ENCODE data around the gene NKX2-4. TPM values are rescaled to one million over a fixed set of nuclear protein-coding genes. Genes with fewer than 3 reads are reported as not detected.

NKX2-4 gene
- total RNA-seq, 2 donors from 2014 or later: not detected

DNA sequence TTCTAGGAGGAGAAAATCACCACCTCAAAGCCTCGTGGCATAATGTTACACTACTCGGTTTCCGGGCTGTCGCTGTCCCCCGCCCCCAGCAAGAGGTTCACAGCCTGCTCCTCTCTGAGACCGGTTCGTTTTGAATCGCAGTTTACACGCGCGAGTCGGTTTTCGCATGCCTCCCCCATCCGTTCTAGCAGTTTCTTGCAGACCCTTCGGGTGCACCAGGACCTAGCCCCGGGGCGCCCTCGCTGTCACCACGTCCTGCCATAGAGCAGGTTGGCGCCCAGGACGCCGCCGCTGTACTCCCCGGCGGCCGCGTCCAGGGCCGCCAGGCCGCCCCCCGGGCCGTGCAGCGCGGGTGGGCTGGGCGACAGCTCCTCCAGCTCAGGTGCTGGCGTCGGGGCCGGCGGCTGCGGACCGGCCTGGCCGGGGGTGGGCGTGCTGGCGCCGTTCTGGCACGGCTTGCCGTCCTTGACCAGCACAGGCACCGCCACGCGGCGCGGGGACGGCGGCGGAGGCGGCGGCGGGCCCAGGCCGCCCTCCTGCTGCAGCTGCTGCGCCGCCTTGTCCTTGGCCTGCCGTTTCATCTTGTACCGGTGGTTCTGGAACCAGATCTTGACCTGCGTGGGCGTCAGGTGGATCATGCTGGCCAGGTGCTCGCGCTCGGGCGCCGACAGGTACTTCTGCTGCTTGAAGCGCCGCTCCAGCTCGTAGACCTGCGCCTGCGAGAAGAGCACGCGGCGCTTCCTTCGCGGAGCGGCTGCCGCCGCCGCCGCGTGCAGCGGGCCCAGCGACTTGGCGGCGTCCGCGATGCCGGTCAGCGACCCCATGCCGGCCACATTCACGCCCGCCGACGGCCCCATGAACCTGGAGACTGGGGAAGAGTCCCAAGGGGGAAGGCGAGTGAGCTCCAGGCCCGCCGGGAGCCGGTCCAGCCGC lies 1.4 kb downstream of the NKX2-4 start:
- peaks cover 4% of the 10 kb centered on the region for H3K4me1 ChIP-seq
- no peak overlapping the region for H3K27ac ChIP-seq
- peak overlapping the region; percentile 14 for H3K4me3 ChIP-seq
- intact Hi-C loops (cut with DNase I): no loop called here
- H3K36me3 ChIP-seq: no peaks in the 10 kb centered on the region
- DNase-seq: no peak
- H3K9me3 ChIP-seq: no peaks in the 10 kb centered on the region
- no peak overlapping the region for H3K9ac ChIP-seq (ENCODE audit: low read depth in 2 of 2, low read length in 2 of 2)
- TF ChIP-seq, protein P1, sequence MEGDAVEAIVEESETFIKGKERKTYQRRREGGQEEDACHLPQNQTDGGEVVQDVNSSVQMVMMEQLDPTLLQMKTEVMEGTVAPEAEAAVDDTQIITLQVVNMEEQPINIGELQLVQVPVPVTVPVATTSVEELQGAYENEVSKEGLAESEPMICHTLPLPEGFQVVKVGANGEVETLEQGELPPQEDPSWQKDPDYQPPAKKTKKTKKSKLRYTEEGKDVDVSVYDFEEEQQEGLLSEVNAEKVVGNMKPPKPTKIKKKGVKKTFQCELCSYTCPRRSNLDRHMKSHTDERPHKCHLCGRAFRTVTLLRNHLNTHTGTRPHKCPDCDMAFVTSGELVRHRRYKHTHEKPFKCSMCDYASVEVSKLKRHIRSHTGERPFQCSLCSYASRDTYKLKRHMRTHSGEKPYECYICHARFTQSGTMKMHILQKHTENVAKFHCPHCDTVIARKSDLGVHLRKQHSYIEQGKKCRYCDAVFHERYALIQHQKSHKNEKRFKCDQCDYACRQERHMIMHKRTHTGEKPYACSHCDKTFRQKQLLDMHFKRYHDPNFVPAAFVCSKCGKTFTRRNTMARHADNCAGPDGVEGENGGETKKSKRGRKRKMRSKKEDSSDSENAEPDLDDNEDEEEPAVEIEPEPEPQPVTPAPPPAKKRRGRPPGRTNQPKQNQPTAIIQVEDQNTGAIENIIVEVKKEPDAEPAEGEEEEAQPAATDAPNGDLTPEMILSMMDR (IDR thresholded peaks at IDR 0.05): no peak
- peaks cover 84% of the 10 kb centered on the region for H3K27me3 ChIP-seq

DNA sequence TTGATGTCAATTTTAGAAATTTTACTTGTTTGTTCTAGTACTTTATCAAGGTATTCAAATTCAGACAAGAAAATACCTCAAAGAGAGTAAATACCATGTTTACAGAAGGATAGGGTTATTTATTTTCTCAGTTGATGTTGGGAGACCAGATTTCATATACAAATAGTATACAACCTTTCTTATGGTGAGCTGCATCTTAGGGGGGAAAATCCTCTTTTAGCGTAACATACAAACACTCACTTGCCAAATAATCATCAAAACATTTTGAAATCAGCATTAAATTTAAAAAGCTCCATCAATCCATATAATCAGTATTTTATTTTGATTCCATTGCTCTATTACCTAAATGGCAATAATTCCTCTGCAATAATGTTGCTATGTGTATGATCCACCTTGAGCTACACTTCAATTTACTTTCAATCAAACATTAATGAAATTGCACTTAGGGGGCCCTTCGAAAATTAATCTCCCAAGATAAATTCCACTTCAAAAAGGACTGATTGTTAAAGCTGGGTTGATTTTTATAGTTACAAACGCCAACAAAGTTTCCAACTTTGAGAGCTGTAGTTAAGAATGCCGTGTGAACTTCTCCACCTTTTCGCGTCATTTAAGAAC lies 2.2 kb downstream of the NKX2-4 start:
- H3K9me3 ChIP-seq: no peaks in the 10 kb centered on the region
- no peak overlapping the region for H3K9ac ChIP-seq (ENCODE audit: low read depth in 2 of 2, low read length in 2 of 2)
- H3K36me3 ChIP-seq: no peaks in the 10 kb centered on the region
- H3K27ac ChIP-seq: no peak overlapping the region
- TF ChIP-seq, protein P1 (IDR thresholded peaks at IDR 0.05): no peak
- DNase-seq: no peak
- H3K27me3 ChIP-seq: peaks cover 84% of the 10 kb centered on the region
- intact Hi-C loops (cut with DNase I): no loop called here
- H3K4me3 ChIP-seq: no peak overlapping the region
- H3K4me1 ChIP-seq: peaks cover 4% of the 10 kb centered on the region

GRCh38 chr20:21394551-21394950 lies 2.8 kb downstream of the NKX2-4 start:
- H3K36me3 ChIP-seq: no peaks in the 10 kb centered on the region
- peaks cover 4% of the 10 kb centered on the region for H3K4me1 ChIP-seq
- H3K27ac ChIP-seq: no peak overlapping the region
- no peaks in the 10 kb centered on the region for H3K9me3 ChIP-seq
- H3K27me3 ChIP-seq: peaks cover 77% of the 10 kb centered on the region
- no peak overlapping the region for H3K9ac ChIP-seq (ENCODE audit: low read depth in 2 of 2, low read length in 2 of 2)
- H3K4me3 ChIP-seq: no peak overlapping the region
- intact Hi-C loops (cut with DNase I): no loop called here
- DNase-seq: no peak
- TF ChIP-seq, protein P1 (IDR thresholded peaks at IDR 0.05): no peak

GRCh38 chr20:21393816-21394519 lies 3.4 kb downstream of the NKX2-4 start:
- intact Hi-C loops (cut with DNase I): no loop called here
- Histone ChIP-seq H3K36me3 (no peaks in the 10 kb centered on the region), H3K4me3 (no peak overlapping the region)

DNA sequence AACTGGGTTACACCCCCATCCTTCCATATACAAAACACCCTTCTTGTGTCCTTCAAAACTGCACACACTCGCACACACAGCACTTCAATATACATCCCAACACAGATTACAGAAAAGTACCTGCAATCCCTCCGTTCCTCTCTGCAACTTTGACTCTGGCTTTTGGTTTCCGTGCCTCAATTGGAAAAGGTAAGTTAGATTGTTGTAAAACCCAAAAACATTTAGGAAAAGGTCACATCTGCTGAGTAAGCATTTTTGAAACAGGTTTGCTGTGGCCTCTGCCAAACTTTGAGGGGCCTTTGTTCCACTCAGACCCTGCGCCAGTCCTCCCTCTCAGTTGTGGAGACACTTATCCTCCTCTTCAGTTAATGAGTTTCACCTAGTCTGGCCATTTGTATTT lies 4.2 kb downstream of the NKX2-4 start:
- Histone ChIP-seq H3K27me3 (peaks cover 64% of the 10 kb centered on the region), H3K9me3 (no peaks in the 10 kb centered on the region), H3K36me3 (no peaks in the 10 kb centered on the region), H3K4me3 (no peak overlapping the region), H3K4me1 (peaks cover 4% of the 10 kb centered on the region), H3K9ac (ENCODE audit: low read depth in 2 of 2, low read length in 2 of 2) (no peak overlapping the region), H3K27ac (no peak overlapping the region)
- TF ChIP-seq, protein P1 (IDR thresholded peaks at IDR 0.05): no peak
- DNase-seq: no peak
- intact Hi-C loops (cut with DNase I): no loop called here

More at GRCh38 chr20:21393816-21394519, 3.4 kb downstream of the NKX2-4 start:
- no peak for DNase-seq
- H3K27ac ChIP-seq: no peak overlapping the region
- TF ChIP-seq, protein P1 (IDR thresholded peaks at IDR 0.05): no peak
- H3K9me3 ChIP-seq: no peaks in the 10 kb centered on the region
- no peak overlapping the region for H3K9ac ChIP-seq (ENCODE audit: low read depth in 2 of 2, low read length in 2 of 2)
- H3K27me3 ChIP-seq: peaks cover 72% of the 10 kb centered on the region
- peaks cover 4% of the 10 kb centered on the region for H3K4me1 ChIP-seq
